ENCODE results near the gene PLCB4. TPM values are rescaled to one million over a fixed set of nuclear protein-coding genes. Genes with fewer than 3 reads are reported as not detected.

Gene PLCB4
- total RNA-seq, 2 experiments from 2014 or later, result not detected

- Histone ChIP-seq H2AFZ (ENCODE audit: low read length) (no peak overlapping the region), H4K20me1 (ENCODE audit: insufficient read depth, low read length) (no peaks in the 10 kb centered on the region), H3K4me1 (ENCODE audit: insufficient read depth, low read length, poor library complexity, severe bottlenecking) (no peaks in the 10 kb centered on the region), H3K36me3 (ENCODE audit: insufficient read depth, low read length) (no peaks in the 10 kb centered on the region), H3K9me3 (ENCODE audit: low read length) (no peaks in the 10 kb centered on the region), H3K4me2 (ENCODE audit: low read length) (no peak overlapping the region), H3K9me2 (ENCODE audit: insufficient read depth, low read length) (no peaks in the 10 kb centered on the region), H3K79me2 (ENCODE audit: insufficient read depth, low read depth, low read length) (no peaks in the 10 kb centered on the region), H3K27ac (ENCODE audit: low read depth, low read length, poor library complexity, severe bottlenecking) (no peak overlapping the region), H3K4me3 (ENCODE audit: low read depth, low read length, poor library complexity, severe bottlenecking) (no peak overlapping the region)
- no peak for DNase-seq (ENCODE audit: low spot score)
- intact Hi-C loops (cut with micrococcal nuclease; ENCODE audit: unreplicated experiment), result no loop called here
- TF ChIP-seq EZH2phosphoT487 (IDR thresholded peaks at IDR 0.05; ENCODE audit: borderline replicate concordance, low read depth, low read length) (no peak), CTCF (conservative IDR thresholded peaks at IDR 0.05; ENCODE audit: low read length) (no peak)
- ChIA-PET CTCF (ENCODE audit: unreplicated experiment) (no interaction called here), POLR2A (interaction anchor here (1.5 to 1.7 kb wide), 2 partner anchors 14 to 17 kb away, joined by 4 to 5 read pairs; no protein-coding TSS in a partner anchor)
- no TSS peak for BruUV-seq (replicated peaks)
Measured at GRCh38 chr20:9331707-9332435, 263.0 kb downstream of the PLCB4 start.

GRCh38 chr20:9332791-9333479, 264.0 kb downstream of the PLCB4 start:
- BruUV-seq (replicated peaks), result no TSS peak
- Histone ChIP-seq H3K79me2 (ENCODE audit: insufficient read depth, low read depth, low read length) (no peaks in the 10 kb centered on the region), H3K9me2 (ENCODE audit: insufficient read depth, low read length) (no peaks in the 10 kb centered on the region), H2AFZ (ENCODE audit: low read length) (no peak overlapping the region), H3K4me3 (ENCODE audit: low read depth, low read length, poor library complexity, severe bottlenecking) (no peak overlapping the region), H3K36me3 (ENCODE audit: insufficient read depth, low read length) (no peaks in the 10 kb centered on the region), H3K4me1 (ENCODE audit: insufficient read depth, low read length, poor library complexity, severe bottlenecking) (no peaks in the 10 kb centered on the region), H3K9me3 (ENCODE audit: low read length) (no peaks in the 10 kb centered on the region), H4K20me1 (ENCODE audit: insufficient read depth, low read length) (no peaks in the 10 kb centered on the region), H3K27ac (ENCODE audit: low read depth, low read length, poor library complexity, severe bottlenecking) (no peak overlapping the region), H3K4me2 (ENCODE audit: low read length) (no peak overlapping the region)
- ChIA-PET CTCF (ENCODE audit: unreplicated experiment) (no interaction called here), POLR2A (interaction anchor here (1.5 to 1.7 kb wide), 2 partner anchors 13 to 16 kb away, joined by 4 to 5 read pairs; no protein-coding TSS in a partner anchor)
- no peak for TF ChIP-seq EZH2phosphoT487 (IDR thresholded peaks at IDR 0.05; ENCODE audit: borderline replicate concordance, low read depth, low read length)
- no peak for TF ChIP-seq CTCF (conservative IDR thresholded peaks at IDR 0.05; ENCODE audit: low read length)
- intact Hi-C loops (cut with micrococcal nuclease; ENCODE audit: unreplicated experiment), result no loop called here
- no peak for DNase-seq (ENCODE audit: low spot score)

GRCh38 chr20:9334866-9335265, 266.0 kb downstream of the PLCB4 start:
- CTCF ChIA-PET (ENCODE audit: unreplicated experiment), result no interaction called here
- BruUV-seq (replicated peaks), result no TSS peak

More at GRCh38 chr20:9334866-9335265, 266.0 kb downstream of the PLCB4 start:
- H3K4me2 ChIP-seq (ENCODE audit: low read length), result no peak overlapping the region
- H3K4me3 ChIP-seq (ENCODE audit: low read depth, low read length, poor library complexity, severe bottlenecking), result no peak overlapping the region
- no peaks in the 10 kb centered on the region for H3K36me3 ChIP-seq (ENCODE audit: insufficient read depth, low read length)
- no peaks in the 10 kb centered on the region for H3K9me3 ChIP-seq (ENCODE audit: low read length)
- H2AFZ ChIP-seq (ENCODE audit: low read length), result no peak overlapping the region
- POLR2A ChIA-PET, result interaction anchor here (1.4 kb wide), 1 partner anchor 13 kb away, joined by 3 read pairs; no protein-coding TSS in a partner anchor
- H3K4me1 ChIP-seq (ENCODE audit: insufficient read depth, low read length, poor library complexity, severe bottlenecking), result no peaks in the 10 kb centered on the region
- TF ChIP-seq EZH2phosphoT487 (IDR thresholded peaks at IDR 0.05; ENCODE audit: borderline replicate concordance, low read depth, low read length), result no peak
- TF ChIP-seq CTCF (conservative IDR thresholded peaks at IDR 0.05; ENCODE audit: low read length), result no peak
- H3K9me2 ChIP-seq (ENCODE audit: insufficient read depth, low read length), result no peaks in the 10 kb centered on the region
- no peak overlapping the region for H3K27ac ChIP-seq (ENCODE audit: low read depth, low read length, poor library complexity, severe bottlenecking)
- intact Hi-C loops (cut with micrococcal nuclease; ENCODE audit: unreplicated experiment), result no loop called here
- DNase-seq (ENCODE audit: low spot score), result no peak
- H3K79me2 ChIP-seq (ENCODE audit: insufficient read depth, low read depth, low read length), result no peaks in the 10 kb centered on the region
- H4K20me1 ChIP-seq (ENCODE audit: insufficient read depth, low read length), result no peaks in the 10 kb centered on the region

All from OCI-LY7 (cell line).